DMS153 treated with DMSO at 0.1 percent for 48 hours (cell line): ENCODE data around the gene MBOAT1.

Experiments
- DNase-seq: peaks from one replicate; lab custom pipeline; 2025; ENCODE audit not compliant: unreplicated experiment; lab: John Stamatoyannopoulos, UW

The MBOAT1 gene

GRCh38 chr6:20058121-20058905 lies 154.0 kb downstream of the MBOAT1 start:
- DNase-seq: no peak

- DNase-seq: peak; percentile 72
These were observed 155.8 kb downstream of the MBOAT1 start for GRCh38 chr6:20056350-20056992.

- DNase-seq: peak; percentile 11
These were observed 156.4 kb downstream of the MBOAT1 start for GRCh38 chr6:20055916-20056315.
